NCI-H2227 (cell line): ENCODE measurements around the gene RUNX2.

Experiments used
- DNase-seq: peaks from one replicate; lab custom pipeline; 2025; ENCODE audit not compliant: unreplicated experiment; lab: John Stamatoyannopoulos, UW

RUNX2 gene

DNA sequence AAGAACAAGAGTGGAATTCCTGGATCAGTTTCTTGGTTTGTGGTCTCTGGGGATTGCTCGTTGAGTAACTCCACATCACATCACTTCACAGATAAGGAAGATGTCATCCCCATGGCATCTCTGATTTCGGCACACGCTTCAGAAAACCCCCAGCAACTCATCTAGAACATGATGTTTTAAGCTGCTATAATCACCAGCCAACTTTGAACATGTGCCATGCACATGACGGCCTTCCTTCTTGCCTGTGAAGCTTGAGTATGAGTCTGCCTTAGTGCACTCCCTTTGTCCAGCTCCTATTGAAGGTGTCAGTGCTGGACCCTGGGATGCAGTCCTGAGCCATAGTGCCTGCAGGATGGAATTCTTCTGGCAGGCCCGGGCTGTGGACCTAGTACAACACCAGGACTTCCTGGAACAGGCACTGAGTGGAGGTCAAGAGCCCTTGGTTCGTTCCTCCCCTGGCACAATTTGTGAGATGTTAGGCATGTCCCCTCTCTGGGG is 281.1 kb downstream of the RUNX2 start:
- DNase-seq = no peak

DNA sequence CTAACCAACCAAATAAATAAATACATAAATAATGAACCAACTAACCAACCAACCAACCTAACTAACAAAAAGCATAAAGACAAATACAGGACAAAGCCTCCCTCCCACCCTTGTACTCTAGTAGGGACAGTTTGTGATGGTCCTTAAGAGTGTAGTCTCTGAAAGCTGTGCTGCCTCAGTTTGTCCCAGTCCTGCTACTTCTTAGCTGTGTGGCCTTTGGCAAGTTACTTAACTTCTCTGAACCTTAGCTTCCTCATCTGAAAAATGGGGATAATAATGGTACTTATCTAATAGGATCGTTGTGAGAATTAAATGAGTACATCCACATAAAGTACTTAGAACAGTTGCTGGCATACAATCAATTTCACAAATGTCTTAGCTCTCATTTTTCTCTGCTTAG is 282.2 kb downstream of the RUNX2 start:
- DNase-seq = no peak

DNA sequence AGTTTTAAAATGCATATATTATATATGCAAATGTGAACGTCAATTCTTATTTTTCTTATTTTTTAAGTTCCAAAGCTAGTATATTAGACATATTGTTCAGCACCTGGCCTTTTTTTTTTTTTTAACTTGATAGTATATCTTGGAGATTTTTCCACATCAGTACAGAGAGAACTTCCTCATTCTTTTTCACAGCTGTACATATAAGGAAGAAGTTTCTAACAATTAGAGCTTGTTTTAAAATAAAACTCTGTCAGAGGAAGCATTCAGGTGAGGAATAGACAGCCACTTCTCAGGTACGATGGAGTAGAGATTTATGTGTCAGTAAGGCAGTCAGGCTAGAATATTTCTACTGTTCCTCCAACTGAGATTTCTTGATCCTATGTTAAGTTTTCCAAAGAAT is 282.7 kb downstream of the RUNX2 start:
- no peak for DNase-seq

DNA sequence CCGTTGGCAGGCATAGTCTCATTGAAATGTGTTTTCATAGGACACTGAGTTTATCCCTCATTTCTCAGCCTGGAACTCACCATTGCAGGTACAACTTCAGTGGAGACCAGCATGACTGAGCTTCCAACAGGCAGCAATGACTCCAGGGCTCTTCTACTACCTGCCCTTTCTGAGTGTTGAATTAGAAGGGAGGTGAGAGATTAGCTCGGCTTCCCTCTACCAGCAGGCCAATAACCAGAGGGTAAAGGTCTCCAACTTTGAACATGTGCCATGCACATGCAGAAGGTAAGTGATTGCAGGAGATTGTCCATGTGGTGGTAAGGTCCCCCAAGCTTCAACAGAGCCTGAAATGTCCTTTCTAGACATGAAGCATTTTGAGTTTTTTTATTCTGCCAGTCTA is 283.4 kb downstream of the RUNX2 start:
- DNase-seq = no peak

DNA sequence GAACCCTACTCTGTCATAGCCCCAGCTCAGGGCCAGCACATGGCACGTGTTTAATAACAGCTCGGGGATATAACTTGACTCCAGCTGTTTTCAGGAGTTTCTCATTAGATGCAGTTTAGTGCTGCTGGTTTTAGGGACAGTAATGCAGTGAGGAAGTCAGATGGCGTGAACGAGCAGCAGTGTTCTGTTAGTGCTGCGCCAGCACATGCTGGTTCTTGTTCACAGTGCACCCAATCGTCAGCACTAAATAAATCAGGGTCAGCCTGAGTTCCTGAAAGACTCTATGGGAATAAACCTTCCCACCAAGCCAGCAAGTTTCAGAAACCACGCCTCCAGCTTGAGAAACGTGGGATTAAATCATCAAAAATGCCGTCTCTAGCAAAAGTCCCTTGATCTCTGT is 285.5 kb downstream of the RUNX2 start:
- DNase-seq = peak; percentile 10

DNA sequence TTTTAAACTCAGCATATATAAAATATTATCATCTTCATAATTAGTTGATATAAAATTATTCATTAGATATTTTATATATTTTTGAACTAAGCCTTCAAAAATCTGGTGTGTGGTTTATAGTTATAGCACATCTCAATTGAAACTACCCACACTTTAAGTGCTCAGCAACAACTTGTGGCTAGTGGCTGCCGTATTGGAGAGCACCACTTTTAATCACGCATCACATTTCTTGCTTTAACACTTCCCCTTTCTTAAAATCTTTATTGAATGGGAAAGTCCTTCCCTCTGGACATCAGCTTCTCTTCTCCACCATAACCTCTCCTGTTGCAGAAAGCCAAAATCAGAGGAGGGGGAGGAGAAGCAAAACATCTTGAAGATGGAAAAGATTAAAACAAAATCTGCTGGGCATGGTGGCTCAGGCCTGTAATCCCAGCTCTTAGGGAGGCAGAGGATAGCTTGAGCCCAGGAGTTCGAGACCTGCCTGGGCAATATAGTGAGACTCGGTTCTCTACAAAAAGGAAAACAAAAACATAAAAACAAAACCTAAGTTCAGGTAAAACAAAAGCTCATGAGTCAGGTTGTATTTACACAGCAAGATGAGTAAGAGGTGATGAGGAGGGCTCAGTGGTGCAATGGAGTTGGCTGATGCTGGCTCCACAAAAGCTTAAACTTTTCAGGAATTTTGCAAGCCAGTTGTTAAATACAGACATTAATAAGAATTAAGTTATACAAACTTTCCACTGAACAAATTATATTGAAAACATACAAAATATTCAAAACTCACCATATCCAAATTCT is 286.6 kb downstream of the RUNX2 start:
- DNase-seq = no peak

DNA sequence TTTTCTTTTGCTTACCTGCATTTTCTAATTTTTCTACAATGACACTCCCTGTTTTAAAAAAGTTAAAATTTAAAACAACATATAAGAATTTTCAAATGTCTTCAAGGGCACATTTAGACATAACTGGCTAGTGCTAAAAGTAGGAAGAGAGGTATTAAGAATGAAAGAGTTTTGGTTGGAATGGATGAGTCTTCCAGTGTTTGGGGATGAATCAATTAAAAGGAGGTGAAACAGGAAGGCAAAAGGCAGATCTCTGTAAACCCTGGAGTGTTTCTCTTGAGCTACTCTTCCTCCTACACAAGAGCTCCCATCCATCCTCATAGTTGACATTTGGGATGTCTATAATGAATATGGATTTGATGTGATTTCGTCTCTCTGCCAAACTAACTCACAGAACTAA is 288.1 kb downstream of the RUNX2 start:
- no peak for DNase-seq

DNA sequence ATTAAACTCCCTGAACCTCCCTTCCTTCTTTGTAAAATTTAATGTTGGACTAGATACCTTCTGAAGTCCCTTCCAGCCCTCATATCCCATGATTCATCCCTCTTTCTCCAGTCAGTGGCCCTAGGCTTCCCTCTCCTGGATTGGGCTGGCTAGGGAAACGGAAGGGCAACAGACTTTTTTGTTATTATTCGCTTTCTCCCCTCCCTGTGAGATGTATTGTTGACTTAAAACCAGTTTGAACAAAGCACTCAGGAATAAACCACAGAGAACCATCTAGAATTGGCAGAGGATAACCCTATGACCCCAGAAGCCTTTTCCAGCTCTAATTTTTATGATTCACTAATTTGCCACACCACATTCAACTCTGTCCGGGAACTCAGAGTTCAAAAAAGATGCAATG is 289.3 kb downstream of the RUNX2 start:
- DNase-seq = no peak

DNA sequence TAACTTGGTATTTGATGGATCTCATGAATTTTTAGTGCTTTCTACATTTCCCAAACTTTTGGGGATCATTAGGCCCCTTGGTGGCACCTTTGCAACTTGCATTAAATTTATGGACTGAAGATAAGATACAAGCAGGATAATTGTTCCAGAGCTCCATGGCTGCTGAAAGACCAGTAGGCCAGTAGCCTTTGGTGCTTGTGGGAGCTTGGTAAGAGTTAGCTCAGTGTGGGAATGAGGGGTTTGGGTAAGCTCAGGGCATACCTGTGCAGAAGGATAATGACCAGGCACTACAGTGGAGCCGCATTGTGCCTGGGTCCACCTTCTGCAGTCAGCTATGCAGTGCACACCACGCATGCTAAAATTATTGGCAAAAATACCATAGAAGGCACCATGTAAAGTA is 290.1 kb downstream of the RUNX2 start:
- DNase-seq = no peak

DNA sequence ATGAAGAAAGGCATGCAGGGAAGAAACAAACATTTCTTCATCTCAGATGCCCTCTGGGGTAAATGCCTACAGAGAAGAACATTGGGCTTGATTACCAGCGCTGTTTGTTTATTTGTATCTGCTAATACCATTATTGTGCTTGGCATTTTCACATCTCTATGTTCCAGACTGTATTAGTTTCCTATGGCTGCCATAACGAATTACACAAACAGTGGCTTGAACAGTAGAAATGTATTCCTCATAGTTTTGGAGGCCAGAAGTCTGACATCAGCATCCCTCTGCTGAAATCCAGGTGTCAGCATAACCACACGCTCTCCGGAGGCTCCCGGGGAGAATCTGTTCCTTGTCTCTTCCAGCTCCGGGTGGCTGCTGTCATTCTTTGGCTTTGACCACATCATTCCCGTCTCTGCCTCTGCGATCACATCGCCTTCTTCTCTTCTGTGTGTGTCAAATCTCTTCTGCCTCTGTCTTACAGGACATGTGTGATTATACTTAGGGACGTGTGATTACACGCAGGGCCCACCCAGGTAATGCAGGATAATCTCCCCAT is 291.2 kb downstream of the RUNX2 start:
- no peak for DNase-seq

DNA sequence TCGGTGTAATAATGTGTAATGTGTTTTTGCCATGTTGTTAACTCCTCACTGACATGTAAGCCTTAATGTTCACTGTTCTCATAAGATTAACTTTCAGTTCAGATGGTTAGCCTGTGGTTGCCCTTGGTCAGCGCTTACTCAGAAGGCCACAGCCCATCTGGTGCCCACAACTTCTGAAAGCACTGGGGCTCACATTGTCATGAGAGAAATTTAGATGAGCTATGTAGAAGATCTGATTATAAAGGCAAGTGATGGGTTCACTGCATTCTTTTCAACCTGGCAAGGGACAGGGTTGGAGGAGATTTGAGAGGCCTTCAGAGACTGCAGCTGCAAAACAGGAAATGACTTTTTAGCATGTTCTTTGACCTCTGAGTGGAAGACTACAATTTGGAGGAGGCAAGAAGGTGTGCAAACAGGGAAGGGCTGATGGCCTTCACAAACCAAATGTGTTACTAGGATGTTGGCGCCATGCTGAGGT is 291.9 kb downstream of the RUNX2 start:
- DNase-seq = no peak

DNA sequence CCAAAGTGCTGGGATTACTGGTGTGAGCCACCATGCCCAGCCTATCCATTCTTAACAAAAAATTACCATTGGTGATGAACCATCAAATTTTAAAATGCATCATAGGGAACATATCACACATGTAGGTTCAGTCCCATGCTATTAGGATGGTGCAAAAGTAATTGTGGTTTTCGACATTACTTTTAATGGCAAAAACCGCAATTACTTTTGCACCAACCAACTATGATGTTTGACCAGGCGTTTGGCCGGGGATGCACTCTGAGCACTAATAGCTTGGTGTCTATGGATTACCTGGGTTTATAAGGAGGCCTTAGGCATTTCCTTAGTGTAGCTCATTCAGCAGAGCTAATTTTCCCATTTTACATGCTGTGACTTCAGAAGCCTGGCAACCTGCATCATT is 296.1 kb downstream of the RUNX2 start:
- no peak for DNase-seq

DNA sequence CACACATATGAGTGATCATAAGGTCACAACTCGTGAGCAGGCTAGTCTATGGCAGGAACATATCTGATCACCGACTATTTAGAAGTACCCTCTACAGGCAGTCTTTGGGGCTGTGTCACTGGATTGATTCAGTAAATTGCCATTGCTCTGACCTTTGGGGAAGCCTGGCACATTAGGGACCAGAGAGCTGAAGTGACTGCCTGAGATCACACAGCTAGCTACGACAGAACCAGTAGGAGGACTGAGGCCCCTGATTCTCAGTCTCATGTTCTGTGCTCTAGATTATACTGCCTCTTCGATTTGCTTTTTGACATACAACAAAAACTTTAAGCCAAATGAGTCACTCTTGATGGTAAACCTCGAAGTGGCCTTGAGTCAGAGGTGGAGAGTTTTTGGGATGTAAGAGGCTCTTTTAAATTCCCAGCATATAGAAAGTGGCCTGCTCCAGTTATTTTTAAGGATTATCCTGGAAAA is 297.1 kb downstream of the RUNX2 start:
- no peak for DNase-seq

DNA sequence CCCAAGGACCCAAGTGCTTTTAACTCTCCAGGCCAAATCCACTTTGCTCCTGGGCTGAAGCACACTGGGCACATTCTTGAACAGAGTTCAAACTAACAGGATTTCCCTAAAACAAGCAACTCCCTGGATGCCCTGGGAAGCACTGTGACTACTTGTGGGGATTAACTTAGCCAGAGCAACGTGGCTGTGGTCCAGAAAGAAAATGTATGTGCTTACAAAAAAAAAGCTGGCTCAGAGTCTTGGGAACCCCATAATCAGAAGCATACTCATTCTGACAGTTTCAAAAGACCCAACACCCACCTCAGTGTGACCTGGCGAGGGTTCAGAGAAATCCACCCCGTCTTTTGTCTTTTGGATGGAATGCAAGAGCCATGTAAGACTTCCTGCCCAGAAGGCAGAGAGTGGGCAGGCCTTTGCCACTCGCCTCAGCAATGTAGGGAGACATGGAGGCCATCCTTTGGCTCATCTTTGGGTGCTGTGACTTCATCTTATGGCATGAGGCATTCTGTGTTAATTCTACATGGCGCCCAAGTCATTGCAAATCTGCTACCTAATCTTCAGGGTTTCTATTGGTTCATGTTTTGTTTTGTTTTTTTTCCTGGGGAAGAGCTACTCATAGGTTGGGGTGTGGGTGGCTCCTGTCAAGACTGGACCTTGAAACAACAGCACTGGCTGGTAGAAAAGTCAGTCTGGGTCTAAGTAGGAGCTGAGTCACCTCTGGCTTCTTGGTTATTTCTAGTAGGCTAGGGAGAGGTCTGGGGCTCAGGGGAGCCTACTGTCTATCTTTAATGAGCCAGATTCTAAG is 298.2 kb downstream of the RUNX2 start:
- no peak for DNase-seq

DNA sequence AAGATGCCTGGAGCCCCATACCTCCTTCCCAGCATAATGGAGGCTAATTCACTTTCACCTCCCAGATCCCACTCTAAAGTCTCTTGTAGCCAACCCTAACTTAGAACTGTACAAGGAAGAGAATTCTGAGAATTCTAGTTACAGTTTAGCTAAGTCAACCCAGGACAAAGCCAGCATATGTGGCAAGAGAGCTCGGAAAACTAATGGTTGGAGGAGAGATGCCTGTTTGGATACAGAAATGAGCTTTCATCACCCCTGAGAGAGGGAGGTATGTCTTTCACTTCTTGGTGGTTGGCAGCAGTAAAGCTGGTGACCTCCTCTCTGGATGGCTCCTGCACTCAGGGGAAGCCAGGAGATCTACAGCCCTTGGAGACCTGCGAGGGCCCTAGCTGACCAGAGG is 302.2 kb downstream of the RUNX2 start:
- no peak for DNase-seq

DNA sequence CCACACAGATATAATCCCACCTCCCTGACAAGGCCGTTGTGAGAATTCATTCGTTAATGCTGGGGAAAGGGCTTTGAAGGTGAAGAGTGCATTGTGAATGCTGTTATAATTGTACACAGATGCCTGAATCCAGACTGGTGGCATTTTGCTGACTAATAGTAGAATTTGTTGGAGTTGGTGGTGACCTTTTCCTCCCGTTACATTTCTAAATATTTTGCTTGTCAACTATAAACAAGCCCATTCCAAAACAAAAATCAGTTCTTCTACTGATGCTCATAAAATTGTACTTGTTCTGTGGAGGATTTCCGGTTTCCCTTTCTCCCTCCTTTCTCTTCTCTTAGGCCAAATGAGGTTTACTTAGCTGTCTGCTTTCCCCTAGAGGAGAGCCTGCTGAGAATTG is 302.7 kb downstream of the RUNX2 start:
- DNase-seq = no peak

DNA sequence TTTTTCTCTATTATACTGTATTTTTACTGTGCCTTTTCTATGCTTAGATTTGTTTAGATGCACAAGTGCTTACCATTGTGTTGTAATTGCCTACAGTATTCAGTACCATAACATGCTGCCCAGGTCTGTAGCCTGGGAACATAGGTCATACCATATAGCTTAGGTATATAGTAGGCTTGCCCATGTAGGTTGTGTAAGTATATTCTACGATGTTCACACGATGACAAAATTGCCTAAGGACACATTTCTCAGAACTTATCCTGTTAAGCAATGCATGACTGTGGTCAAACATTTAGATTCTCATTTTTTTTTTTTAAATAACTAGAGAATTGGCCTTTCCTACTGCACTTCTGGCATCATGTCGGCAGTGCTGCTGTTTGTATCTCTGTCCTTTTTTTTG is 303.3 kb downstream of the RUNX2 start:
- no peak for DNase-seq

DNA sequence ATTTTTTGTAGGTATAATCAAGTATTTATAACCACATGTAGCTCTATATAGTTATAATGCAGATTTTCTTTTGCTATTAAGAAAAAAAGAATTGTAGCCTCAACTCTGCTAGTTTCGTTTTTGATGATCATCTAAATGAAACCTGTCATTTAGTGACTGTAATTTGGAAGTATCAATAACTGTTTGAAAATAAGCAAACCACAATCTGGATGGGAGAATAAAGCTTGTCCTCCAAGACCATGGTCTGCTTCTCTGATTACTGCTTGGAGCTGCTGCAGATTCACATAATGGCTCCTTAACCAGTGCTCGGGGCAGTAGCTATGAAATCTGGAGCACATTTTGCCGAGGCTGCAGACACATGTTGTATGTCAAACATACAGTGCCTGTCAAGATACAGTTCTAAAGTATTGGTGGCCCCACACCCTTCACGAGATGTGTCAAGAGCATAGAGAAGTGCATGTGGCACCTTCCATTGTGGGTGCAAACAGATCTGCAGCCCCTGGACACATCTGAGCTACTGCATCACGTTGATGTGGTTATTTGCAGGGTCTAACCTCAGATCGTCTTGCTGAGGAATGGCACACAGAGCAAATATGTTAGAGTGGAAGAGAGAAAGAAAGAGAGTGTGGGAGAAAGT is 305.3 kb downstream of the RUNX2 start:
- no peak for DNase-seq

DNA sequence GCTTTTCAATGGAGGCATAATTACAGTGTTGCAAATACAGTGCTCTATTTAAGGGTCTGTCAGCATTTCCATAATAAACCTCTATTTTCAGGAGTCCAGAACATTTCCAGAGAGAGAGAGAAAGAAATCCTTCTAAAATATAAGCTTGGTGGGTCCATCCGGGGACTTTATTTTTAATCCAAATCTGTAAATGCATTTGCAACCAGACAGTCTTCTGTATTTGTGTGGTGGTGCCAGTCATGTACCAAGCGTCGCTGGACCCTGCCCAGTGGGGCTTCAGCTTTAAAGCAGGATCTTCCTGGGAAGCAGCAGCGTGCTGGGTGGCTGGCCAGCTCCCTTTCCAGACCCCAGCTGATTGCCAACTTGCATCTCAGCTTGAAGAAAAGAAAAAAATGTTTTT is 306.1 kb downstream of the RUNX2 start:
- DNase-seq = no peak

DNA sequence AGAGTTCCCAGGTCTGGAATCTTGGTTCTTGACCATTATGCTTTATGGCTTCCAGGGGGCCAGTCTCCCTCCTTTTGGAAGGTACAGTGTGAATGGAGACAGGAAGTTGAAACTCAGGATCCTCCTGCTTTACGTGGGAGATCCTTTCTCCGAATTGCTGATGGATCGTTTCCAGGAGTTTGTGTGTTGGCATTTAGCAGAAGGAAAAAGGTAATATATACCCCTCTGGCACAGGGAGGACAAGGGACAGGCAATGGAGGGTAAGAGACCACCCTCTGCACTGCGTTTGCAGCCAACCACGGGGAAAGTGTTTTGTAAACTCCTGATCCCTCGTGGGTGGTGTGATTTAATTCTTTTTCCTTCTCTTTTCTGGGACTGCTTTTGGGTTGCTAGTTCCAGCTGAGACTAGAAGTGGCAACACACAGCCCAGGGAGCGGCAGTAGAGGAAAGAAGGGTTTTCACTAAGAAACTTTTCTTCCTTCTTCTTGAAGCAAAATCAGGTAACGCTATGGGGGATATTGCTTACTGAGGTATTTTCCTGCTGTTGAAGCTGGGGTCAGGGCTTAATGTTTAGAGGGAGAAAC is 307.2 kb downstream of the RUNX2 start:
- DNase-seq = no peak

DNA sequence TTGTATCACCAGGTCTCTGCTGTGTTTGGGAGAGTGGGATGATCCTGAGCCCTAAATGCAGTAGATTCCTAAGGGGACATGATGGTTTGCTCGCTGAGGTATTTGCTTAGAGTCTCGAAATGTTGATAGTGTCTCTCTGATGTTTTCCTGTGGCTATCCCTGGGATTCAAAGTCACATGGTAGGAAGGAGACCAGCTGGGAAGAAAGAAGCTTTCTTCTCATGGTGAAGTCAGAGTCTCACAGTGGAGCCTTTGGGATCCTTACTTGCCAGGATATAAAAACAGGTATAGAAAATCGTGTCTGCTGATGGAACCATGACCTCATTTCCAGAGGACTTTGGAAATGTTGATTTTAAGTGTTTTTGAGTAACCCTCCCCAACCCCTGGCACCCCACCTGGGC is 308.9 kb downstream of the RUNX2 start:
- no peak for DNase-seq
